Immature natural killer cell (primary cell): ENCODE results near the gene CHN1. TPM values are rescaled to one million over a fixed set of nuclear protein-coding genes. Genes with fewer than 3 reads are reported as not detected.

Experiments used
- DNase-seq, 3 donors: peaks; one replicate each; pipeline ENCODE4 v3.0.0; 2022; ENCODE audit warnings: mixed read lengths in 1 of 3
- H3K27ac Mint-ChIP-seq, 6 donors: one replicate each; pipeline ENCODE4 v1.8.0; 2020; ENCODE audit warnings: mixed read lengths in 6 of 6, mild to moderate bottlenecking in 5 of 6, inconsistent platforms in 4 of 6, moderate library complexity in 3 of 6
- H3K27me3 Mint-ChIP-seq, 3 donors: one replicate each; pipeline ENCODE4 v1.8.0; 2020 to 2021; ENCODE audit warnings: low read depth in 3 of 3, mild to moderate bottlenecking in 3 of 3, mixed read lengths in 3 of 3, moderate library complexity in 3 of 3, inconsistent platforms in 1 of 3
- H3K36me3 Mint-ChIP-seq, 3 donors: one replicate each; pipeline ENCODE4 v1.8.0; 2020; ENCODE audit warnings: mixed read lengths in 3 of 3, inconsistent platforms in 2 of 3, mild to moderate bottlenecking in 2 of 3
- H3K4me1 Mint-ChIP-seq, 2 donors: one replicate each; pipeline ENCODE4 v1.8.0; 2020; ENCODE audit warnings: inconsistent platforms in 2 of 2, mild to moderate bottlenecking in 2 of 2, mixed read lengths in 2 of 2, moderate library complexity in 1 of 2
- H3K4me3 Mint-ChIP-seq, 5 donors: one replicate each; pipeline ENCODE4 v1.8.0; 2020; ENCODE audit warnings: mild to moderate bottlenecking in 5 of 5, mixed read lengths in 5 of 5, inconsistent platforms in 3 of 5, moderate library complexity in 3 of 5
- H3K9me3 Mint-ChIP-seq, 6 donors: one replicate each; pipeline ENCODE4 v1.8.0; 2020; ENCODE audit warnings: mild to moderate bottlenecking in 6 of 6, mixed read lengths in 6 of 6, inconsistent platforms in 4 of 6, moderate library complexity in 3 of 6
- polyA plus RNA-seq, 3 donors: library from polyadenylated mRNA; unstranded; fragments of 300-500 nt; fragmentation: Illumina TruSeq; gene quantifications; one replicate each; pipeline ENCODE4 v1.2.3, GENCODE V29; 2021

The CHN1 gene
- polyA plus RNA-seq, 3 donors from 2014 or later: 0.11 to 0.69 TPM; not detected in 1

DNA sequence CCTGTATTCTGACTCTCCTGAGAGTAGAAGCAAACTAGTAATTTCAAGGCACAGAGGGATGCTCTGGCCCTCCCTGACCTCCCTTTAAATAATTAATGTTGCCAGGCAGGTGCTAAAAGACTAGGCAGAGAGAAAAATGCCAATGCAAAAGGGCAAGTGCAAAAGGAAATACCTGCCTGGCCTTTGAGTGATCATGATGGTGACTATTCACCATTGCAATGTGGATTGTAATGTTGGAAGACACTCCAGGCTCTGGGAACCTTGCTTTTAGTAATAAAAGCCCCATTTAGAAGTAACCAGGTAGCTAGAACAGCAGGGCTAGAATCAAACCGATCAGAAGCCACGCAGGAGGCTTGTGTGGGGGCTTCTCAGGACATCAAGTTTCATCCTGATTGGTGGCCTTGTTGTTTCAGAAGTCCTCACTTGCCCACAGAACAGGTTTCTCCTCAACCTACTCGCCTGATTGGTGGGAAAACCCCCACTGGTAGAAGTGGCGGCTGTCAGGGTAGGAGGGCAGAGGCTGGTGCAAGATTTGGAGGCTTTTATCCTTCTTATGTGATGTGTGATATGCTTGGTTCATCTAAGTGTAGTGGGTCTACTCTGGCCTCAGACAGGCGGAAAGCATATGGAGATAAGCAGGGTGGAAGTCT is 224.9 kb downstream of the CHN1 start:
- Mint-ChIP-seq H3K4me1 (peaks cover 18 to 24% of the 10 kb centered on the region in 2 donors), H3K27me3 (peaks cover 6 to 10% (median 9%) of the 10 kb centered on the region in 3 donors), H3K4me3 (no peak overlapping the region), H3K9me3 (no peaks in the 10 kb centered on the region), H3K36me3 (no peaks in the 10 kb centered on the region), H3K27ac (peak overlapping the region in 4 of 6 donors; percentile 4 to 71 (median 50))
- DNase-seq: no peak

DNA sequence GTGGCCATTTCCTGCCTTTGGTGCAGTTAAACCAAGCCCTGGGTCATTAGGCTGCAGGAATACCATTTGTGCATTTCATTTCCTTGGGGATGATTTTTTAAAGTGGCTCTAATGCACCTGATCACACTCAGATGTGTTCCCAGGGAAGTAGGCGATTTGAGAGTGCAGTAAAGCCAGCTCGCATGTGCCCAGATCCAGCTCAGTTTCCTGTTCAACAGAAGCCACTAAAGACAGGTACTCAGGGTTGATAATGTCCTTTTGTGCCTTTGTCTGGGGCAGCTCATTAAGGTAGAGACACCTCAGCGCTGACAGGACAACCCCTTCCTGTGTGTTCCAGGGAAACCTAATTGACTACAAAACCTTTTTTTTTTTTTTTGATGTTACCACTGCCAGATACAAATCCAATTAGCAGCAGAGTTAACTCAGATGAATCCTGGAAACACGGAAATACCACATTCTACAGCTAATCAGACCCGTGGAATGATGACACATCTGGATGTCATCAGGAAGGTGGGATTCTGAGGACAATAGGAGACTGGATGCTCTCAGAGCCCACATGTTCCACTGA is 225.7 kb downstream of the CHN1 start:
- no peaks in the 10 kb centered on the region for H3K36me3 Mint-ChIP-seq
- peaks cover 18 to 24% of the 10 kb centered on the region in 2 donors for H3K4me1 Mint-ChIP-seq
- H3K27me3 Mint-ChIP-seq: peaks cover 6 to 10% (median 9%) of the 10 kb centered on the region in 3 donors
- H3K27ac Mint-ChIP-seq: peak overlapping the region in 5 of 6 donors; percentile 10 to 96 (median 86)
- peak overlapping the region in 1 of 5 donors; percentile 40 for H3K4me3 Mint-ChIP-seq
- no peak for DNase-seq
- H3K9me3 Mint-ChIP-seq: no peaks in the 10 kb centered on the region

GRCh38 chr2:174778085-174778981 is 226.8 kb downstream of the CHN1 start:
- Mint-ChIP-seq H3K4me3 (peak overlapping the region; percentile 11 to 40 (median 31)), H3K27ac (peak overlapping the region; percentile 44 to 96 (median 82)), H3K9me3 (no peaks in the 10 kb centered on the region), H3K4me1 (peaks cover 18 to 24% of the 10 kb centered on the region in 2 donors), H3K36me3 (no peaks in the 10 kb centered on the region), H3K27me3 (peaks cover 6 to 10% (median 9%) of the 10 kb centered on the region in 3 donors)
- peak; percentile 79 to 85 (median 80) for DNase-seq

- Mint-ChIP-seq H3K4me1 (peaks cover 18 to 24% of the 10 kb centered on the region in 2 donors), H3K4me3 (no peak overlapping the region), H3K36me3 (no peaks in the 10 kb centered on the region), H3K27me3 (peaks cover 6 to 10% (median 9%) of the 10 kb centered on the region in 3 donors), H3K27ac (peak overlapping the region in 5 of 6 donors; percentile 78 to 96 (median 84)), H3K9me3 (no peaks in the 10 kb centered on the region)
- no peak for DNase-seq
Observed at GRCh38 chr2:174777347-174778084, 227.7 kb downstream of the CHN1 start.

GRCh38 chr2:174776675-174777074 is 228.5 kb downstream of the CHN1 start:
- Mint-ChIP-seq H3K27me3 (peaks cover 6 to 10% (median 9%) of the 10 kb centered on the region in 3 donors), H3K36me3 (no peaks in the 10 kb centered on the region), H3K4me1 (peaks cover 18 to 24% of the 10 kb centered on the region in 2 donors), H3K27ac (peak overlapping the region in 3 of 6 donors; percentile 37 to 96 (median 41)), H3K9me3 (no peaks in the 10 kb centered on the region), H3K4me3 (no peak overlapping the region)
- no peak for DNase-seq

GRCh38 chr2:174776223-174776622 is 229.0 kb downstream of the CHN1 start:
- H3K36me3 Mint-ChIP-seq: no peaks in the 10 kb centered on the region
- H3K4me1 Mint-ChIP-seq: peaks cover 18 to 24% of the 10 kb centered on the region in 2 donors
- H3K27me3 Mint-ChIP-seq: peaks cover 6 to 10% (median 9%) of the 10 kb centered on the region in 3 donors
- H3K27ac Mint-ChIP-seq: peak overlapping the region in 3 of 6 donors; percentile 14 to 88 (median 41)
- no peaks in the 10 kb centered on the region for H3K9me3 Mint-ChIP-seq
- no peak overlapping the region for H3K4me3 Mint-ChIP-seq
- peak in 1 of 3 donors; percentile 14 for DNase-seq

GRCh38 chr2:174775571-174775980 is 229.6 kb downstream of the CHN1 start:
- H3K27ac Mint-ChIP-seq: peak overlapping the region in 1 of 6 donors; percentile 88
- no peak for DNase-seq
- peaks cover 18 to 24% of the 10 kb centered on the region in 2 donors for H3K4me1 Mint-ChIP-seq

GRCh38 chr2:174774886-174775285 is 230.3 kb downstream of the CHN1 start:
- Mint-ChIP-seq H3K27me3 (peaks cover 6 to 9% (median 8%) of the 10 kb centered on the region in 3 donors), H3K27ac (peak overlapping the region in 1 of 6 donors; percentile 32), H3K36me3 (no peaks in the 10 kb centered on the region), H3K4me1 (peaks cover 18 to 24% of the 10 kb centered on the region in 2 donors), H3K9me3 (no peaks in the 10 kb centered on the region), H3K4me3 (no peak overlapping the region)
- DNase-seq: no peak

More at GRCh38 chr2:174775571-174775980, 229.6 kb downstream of the CHN1 start:
- Mint-ChIP-seq H3K36me3 (no peaks in the 10 kb centered on the region), H3K27me3 (peaks cover 6 to 9% (median 8%) of the 10 kb centered on the region in 3 donors), H3K9me3 (no peaks in the 10 kb centered on the region), H3K4me3 (no peak overlapping the region)

DNA sequence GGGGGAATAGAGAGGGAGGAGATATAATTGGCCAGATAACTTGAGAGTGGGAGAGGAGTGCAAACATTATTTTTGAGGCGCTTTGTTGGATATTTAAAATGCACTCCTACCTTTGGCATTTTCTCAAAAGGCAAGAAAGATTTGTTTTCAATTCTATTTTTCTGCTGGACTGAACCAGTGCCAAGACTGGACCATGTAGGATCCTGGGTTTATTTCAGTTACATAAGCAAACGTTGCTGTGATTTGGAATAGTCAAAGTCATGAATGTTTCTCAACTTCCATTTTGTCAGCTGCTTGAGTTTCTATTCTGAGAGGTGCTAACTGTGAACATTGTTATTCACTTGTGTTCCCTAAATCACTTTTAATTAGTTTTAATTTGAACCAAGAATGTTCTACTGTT is 232.0 kb downstream of the CHN1 start:
- H3K36me3 Mint-ChIP-seq: no peaks in the 10 kb centered on the region
- peaks cover 0 to 5% (median 4%) of the 10 kb centered on the region in 3 donors for H3K27me3 Mint-ChIP-seq
- H3K4me1 Mint-ChIP-seq: peaks cover 7 to 11% of the 10 kb centered on the region in 2 donors
- H3K27ac Mint-ChIP-seq: peak overlapping the region in 1 of 6 donors; percentile 57
- DNase-seq: no peak
- H3K4me3 Mint-ChIP-seq: no peak overlapping the region
- no peaks in the 10 kb centered on the region for H3K9me3 Mint-ChIP-seq

GRCh38 chr2:174772472-174772801 is 232.7 kb downstream of the CHN1 start:
- H3K27me3 Mint-ChIP-seq: peaks cover 0 to 2% (median 1%) of the 10 kb centered on the region in 3 donors
- peaks cover 2 to 3% of the 10 kb centered on the region in 2 donors for H3K4me1 Mint-ChIP-seq
- H3K27ac Mint-ChIP-seq: no peak overlapping the region
- no peak for DNase-seq
- H3K36me3 Mint-ChIP-seq: no peaks in the 10 kb centered on the region
- H3K4me3 Mint-ChIP-seq: no peak overlapping the region
- H3K9me3 Mint-ChIP-seq: no peaks in the 10 kb centered on the region

- H3K27me3 Mint-ChIP-seq: peaks cover 0 to 2% (median 0%) of the 10 kb centered on the region in 3 donors
- no peak overlapping the region for H3K27ac Mint-ChIP-seq
Observed at GRCh38 chr2:174771631-174772471, 233.3 kb downstream of the CHN1 start.

DNA sequence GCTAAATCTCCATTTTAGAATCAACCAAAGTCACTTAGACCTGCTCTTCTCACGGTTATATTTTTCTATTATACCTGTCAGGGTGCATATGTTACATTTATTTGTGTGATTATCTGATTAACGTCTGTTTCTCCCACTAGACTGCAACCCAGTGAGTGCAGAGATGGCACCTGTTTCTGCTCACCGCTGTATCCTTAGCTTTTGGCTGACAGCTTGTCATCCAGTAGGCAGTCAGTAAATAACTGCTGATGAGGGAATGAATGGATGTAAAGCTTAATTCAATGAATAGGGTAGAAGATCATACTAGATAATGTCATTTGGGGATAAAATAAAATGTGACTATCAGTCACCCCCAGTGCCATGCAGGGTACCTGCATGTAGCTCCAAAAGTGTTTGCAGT is 234.0 kb downstream of the CHN1 start:
- no peaks in the 10 kb centered on the region for H3K4me1 Mint-ChIP-seq
- H3K27ac Mint-ChIP-seq: no peak overlapping the region
- H3K36me3 Mint-ChIP-seq: no peaks in the 10 kb centered on the region
- peaks cover 0 to 2% (median 0%) of the 10 kb centered on the region in 3 donors for H3K27me3 Mint-ChIP-seq
- H3K9me3 Mint-ChIP-seq: no peaks in the 10 kb centered on the region
- no peak overlapping the region for H3K4me3 Mint-ChIP-seq
- DNase-seq: no peak

More at GRCh38 chr2:174771631-174772471, 233.3 kb downstream of the CHN1 start:
- Mint-ChIP-seq H3K9me3 (no peaks in the 10 kb centered on the region), H3K4me1 (no peaks in the 10 kb centered on the region), H3K36me3 (no peaks in the 10 kb centered on the region), H3K4me3 (no peak overlapping the region)
- peak; percentile 21 to 26 (median 21) for DNase-seq
